ENCODE results near the gene NMRK2.

NMRK2 gene

GRCh38 chr19:3975144-3975543 lies 42.3 kb downstream of the NMRK2 start:
- TF ChIP-seq CTCF (IDR thresholded peaks at IDR 0.05; ENCODE audit: insufficient read depth, low read length): no peak
- no peak for TF ChIP-seq SPI1 (IDR thresholded peaks at IDR 0.05; ENCODE audit: borderline replicate concordance, low read depth)
- TF ChIP-seq POLR2AphosphoS5 (IDR thresholded peaks at IDR 0.05; ENCODE audit: low read depth): no peak
- Histone ChIP-seq H3K4me3 (replicated peaks; ENCODE audit: insufficient read depth, low read length) (no peak overlapping the region), H3K27ac (replicated peaks) (no peak overlapping the region), H3K27me3 (ENCODE audit: insufficient read depth, poor library complexity, severe bottlenecking) (no peaks in the 10 kb centered on the region)
- DNase-seq (ENCODE audit: low read depth in 1 of 2, low spot score in 1 of 2): peak in 1 of 2 experiments; percentile 28

- peak; percentile 53; the same call in 1 of the 2 replicates for TF ChIP-seq POLR2AphosphoS5 (IDR thresholded peaks at IDR 0.05; ENCODE audit: low read depth)
- TF ChIP-seq REST (IDR thresholded peaks at IDR 0.05; ENCODE audit: insufficient replicate concordance, low read depth): no peak
- Histone ChIP-seq H3K27ac (replicated peaks) (no peak overlapping the region), H3K27me3 (ENCODE audit: insufficient read depth, poor library complexity, severe bottlenecking) (no peaks in the 10 kb centered on the region), H3K4me3 (replicated peaks; ENCODE audit: insufficient read depth, low read length) (no peak overlapping the region)
- peak in 1 of 2 experiments; percentile 51 for DNase-seq (ENCODE audit: low read depth in 1 of 2, low spot score in 1 of 2)
These were observed 42.8 kb downstream of the NMRK2 start for GRCh38 chr19:3975637-3976087.

- no peak overlapping the region for H3K4me3 ChIP-seq (replicated peaks; ENCODE audit: insufficient read depth, low read length)
- H3K27ac ChIP-seq (replicated peaks): no peak overlapping the region
- no peaks in the 10 kb centered on the region for H3K27me3 ChIP-seq (ENCODE audit: insufficient read depth, poor library complexity, severe bottlenecking)
- TF ChIP-seq GABPA (IDR thresholded peaks at IDR 0.05; ENCODE audit: low read depth) (no peak), CTCF (IDR thresholded peaks at IDR 0.05; ENCODE audit: insufficient read depth, low read length) (no peak), REST (IDR thresholded peaks at IDR 0.05; ENCODE audit: insufficient replicate concordance, low read depth) (no peak), POLR2AphosphoS5 (IDR thresholded peaks at IDR 0.05; ENCODE audit: low read depth) (peak; percentile 80), SPI1 (IDR thresholded peaks at IDR 0.05; ENCODE audit: borderline replicate concordance, low read depth) (no peak)
- DNase-seq (ENCODE audit: low read depth in 1 of 2, low spot score in 1 of 2): peak in 1 of 2 experiments; percentile 69
These were observed 43.8 kb downstream of the NMRK2 start for GRCh38 chr19:3976495-3977241.

GRCh38 chr19:3977242-3978143 lies 44.6 kb downstream of the NMRK2 start:
- TF ChIP-seq POLR2AphosphoS5 (IDR thresholded peaks at IDR 0.05; ENCODE audit: low read depth) (peak; percentile 12; the same call in 1 of the 2 replicates), GABPA (IDR thresholded peaks at IDR 0.05; ENCODE audit: low read depth) (no peak)
- Histone ChIP-seq H3K27ac (replicated peaks) (no peak overlapping the region), H3K27me3 (ENCODE audit: insufficient read depth, poor library complexity, severe bottlenecking) (no peaks in the 10 kb centered on the region), H3K4me3 (replicated peaks; ENCODE audit: insufficient read depth, low read length) (no peak overlapping the region)
- DNase-seq (ENCODE audit: low read depth in 1 of 2, low spot score in 1 of 2): peak in 1 of 2 experiments; percentile 73

Measured in HL-60 (cell line).